Prostate gland (tissue), 2 donors: ENCODE measurements around the gene LCN12.

Source experiments
- CTCF ChIP-seq, 4 experiments: fragments of 200-600 bp in 2 of 4; fragments of 450-650 bp in 2 of 4; sonication (generic) in 2 of 4; IDR thresholded peaks; 1 replicate in 3 of 4; 2 replicates in 1 of 4; pipeline ENCODE4 v1.5.1; 2016 to 2019; ENCODE audit warnings: antibody characterized with exemption in 4 of 4, mild to moderate bottlenecking in 2 of 4, moderate library complexity in 2 of 4
- POLR2A ChIP-seq: fragments of 450-650 bp; IDR thresholded peaks from one replicate; pipeline ENCODE4 v1.6.1; 2016; ENCODE audit warnings: antibody characterized with exemption, mild to moderate bottlenecking
- POLR2AphosphoS5 ChIP-seq: sonication (generic); formaldehyde crosslinking; IDR thresholded peaks from one replicate; pipeline ENCODE4 v1.6.1; 2017; ENCODE audit warnings: antibody characterized with exemption

DNA sequence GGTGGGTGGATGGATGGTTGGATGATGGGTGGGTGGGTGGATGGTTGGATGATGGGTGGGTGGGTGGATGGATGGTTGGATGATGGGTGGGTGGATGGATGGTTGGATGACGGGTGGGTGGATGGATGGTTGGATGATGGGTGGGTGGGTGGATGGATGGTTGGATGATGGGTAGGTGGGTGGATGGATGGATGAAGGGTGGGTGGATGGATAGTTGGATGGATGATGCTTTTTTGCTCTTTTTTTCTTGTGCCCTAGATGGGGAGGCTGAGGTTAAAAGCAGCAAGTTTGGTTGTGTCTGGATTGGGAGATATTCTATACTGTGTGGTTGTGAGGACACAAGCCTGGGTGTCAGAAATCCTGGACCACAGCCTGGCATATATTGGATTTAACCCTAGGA, 5.4 kb downstream of the LCN12 start:
- no peak for TF ChIP-seq CTCF (IDR thresholded peaks at IDR 0.05)
- no peak for TF ChIP-seq POLR2AphosphoS5
- no peak for TF ChIP-seq POLR2A
